HepG2 (cell line): ENCODE results near the gene NINL. TPM values are rescaled to one million over a fixed set of nuclear protein-coding genes. Genes with fewer than 3 reads are reported as not detected.

Source experiments
- HDAC1 ChIP-seq: sonication (generic); formaldehyde crosslinking; IDR thresholded peaks from 2 replicates; pipeline ENCODE4 v1.5.1; 2020; ENCODE audit warnings: mild to moderate bottlenecking, missing genetic modification reagents
- REPIN1 ChIP-seq: sonication (generic); formaldehyde crosslinking; IDR thresholded peaks from 2 replicates; pipeline ENCODE4 v1.8.0; 2022; ENCODE audit warnings: missing genetic modification reagents, low read depth, mild to moderate bottlenecking, borderline replicate concordance
- SIX1 ChIP-seq: sonication (generic); formaldehyde crosslinking; IDR thresholded peaks from 2 replicates; pipeline ENCODE4 v1.4.0; 2020; ENCODE audit warnings: missing genetic modification reagents, borderline replicate concordance
- SOX13 ChIP-seq, 3 experiments: fragments of 450-650 bp in 1 of 3; sonication (generic) in 1 of 3; formaldehyde crosslinking in 1 of 3; IDR thresholded peaks in 2 of 3; conservative IDR thresholded peaks in 1 of 3; 2 replicates each; pipeline versions ENCODE4 v1.5.0 to v1.6.1; 2016 to 2020; ENCODE audit warnings: antibody characterized with exemption in 1 of 3, mild to moderate bottlenecking in 1 of 3, missing compliant biosample characterization in 1 of 3, missing genetic modification reagents in 1 of 3, moderate library complexity in 1 of 3
- ZNF121 ChIP-seq: sonication (generic); formaldehyde crosslinking; IDR thresholded peaks from 2 replicates; pipeline ENCODE4 v1.5.0; 2020; ENCODE audit warnings: mild to moderate bottlenecking, missing genetic modification reagents
- ZNF33A ChIP-seq: sonication (generic); formaldehyde crosslinking; IDR thresholded peaks from 2 replicates; pipeline ENCODE4 v1.5.1; 2020; ENCODE audit warnings: missing genetic modification reagents, mild to moderate bottlenecking, moderate library complexity, borderline replicate concordance
- ZNF589 ChIP-seq: sonication (generic); formaldehyde crosslinking; conservative IDR thresholded peaks from 2 replicates; pipeline ENCODE4 v1.8.0; 2022; ENCODE audit warnings: mild to moderate bottlenecking, moderate library complexity, missing genetic modification reagents
- ZNF652 ChIP-seq: IDR thresholded peaks from 2 replicates; pipeline ENCODE4 v1.6.1; 2016; ENCODE audit warnings: low read depth, borderline replicate concordance
- ZSCAN25 ChIP-seq: sonication (generic); formaldehyde crosslinking; IDR thresholded peaks from 2 replicates; pipeline ENCODE4 v1.8.0; 2022; ENCODE audit warnings: mild to moderate bottlenecking, missing genetic modification reagents
- polyA plus RNA-seq, 8 experiments: library from polyadenylated mRNA; depleted of rRNA in 3 of 8; stranded (reverse) in 7 of 8; unstranded in 1 of 8; fragments of >200 nt; fragmentation: Illumina TruSeq in 4 of 8; extraction: Trizol in 4 of 8; gene quantifications; 2 replicates each; pipeline versions ENCODE4 v1.2.1 to v1.2.3, GENCODE V29; 2011 to 2016; ENCODE audit warnings: low read depth in 4 of 8, missing spikeins in 1 of 8, mixed read lengths in 1 of 8; ENCODE audit not compliant: insufficient read depth in 1 of 8
- total RNA-seq, 5 experiments: library from RNA; depleted of rRNA; stranded (reverse); fragments of >200 nt; fragmentation: Illumina TruSeq; extraction: Trizol; gene quantifications; 2 replicates each; pipeline ENCODE4 v1.2.3, GENCODE V29; 2016; ENCODE audit warnings: low read depth in 1 of 5
- TF ChIP-seq, protein P1 (sequence below): IDR thresholded peaks from 2 replicates; pipeline ENCODE4 v1.6.1; 2016; ENCODE audit warnings: missing compliant biosample characterization, missing genetic modification reagents, borderline replicate concordance
- TF ChIP-seq, protein P2 (sequence below): sonication (generic); formaldehyde crosslinking; conservative IDR thresholded peaks from 2 replicates; pipeline ENCODE4 v1.5.0; 2020; ENCODE audit warnings: missing genetic modification reagents
- TF ChIP-seq, protein P3 (sequence below): sonication (generic); formaldehyde crosslinking; IDR thresholded peaks from 2 replicates; pipeline ENCODE4 v1.8.0; 2022; ENCODE audit warnings: missing genetic modification reagents, mild to moderate bottlenecking, moderate library complexity, borderline replicate concordance
- TF ChIP-seq, protein P4 (sequence below): sonication (generic); formaldehyde crosslinking; IDR thresholded peaks from 2 replicates; pipeline ENCODE4 v1.4.0; 2020; ENCODE audit warnings: mild to moderate bottlenecking, missing genetic modification reagents
- TF ChIP-seq, protein P5 (sequence below): sonication (generic); formaldehyde crosslinking; IDR thresholded peaks from 2 replicates; pipeline ENCODE4 v1.8.0; 2022; ENCODE audit warnings: mild to moderate bottlenecking, missing genetic modification reagents; ENCODE audit not compliant: insufficient replicate concordance
- TF ChIP-seq, protein P6 (sequence below): sonication (generic); formaldehyde crosslinking; IDR thresholded peaks from 2 replicates; pipeline ENCODE4 v1.9.0; 2021; ENCODE audit warnings: missing genetic modification reagents, borderline replicate concordance
- TF ChIP-seq, protein P7 (sequence below): IDR thresholded peaks from 2 replicates; pipeline ENCODE4 v1.6.1; 2016; ENCODE audit warnings: missing genetic modification reagents, missing compliant biosample characterization

The NINL gene
- total and polyA plus RNA-seq, 2 of the 13 experiments (the other 11 are each of a cell fraction or from before 2014, with no cell fraction given), result 32.3 to 34.3 TPM

DNA sequence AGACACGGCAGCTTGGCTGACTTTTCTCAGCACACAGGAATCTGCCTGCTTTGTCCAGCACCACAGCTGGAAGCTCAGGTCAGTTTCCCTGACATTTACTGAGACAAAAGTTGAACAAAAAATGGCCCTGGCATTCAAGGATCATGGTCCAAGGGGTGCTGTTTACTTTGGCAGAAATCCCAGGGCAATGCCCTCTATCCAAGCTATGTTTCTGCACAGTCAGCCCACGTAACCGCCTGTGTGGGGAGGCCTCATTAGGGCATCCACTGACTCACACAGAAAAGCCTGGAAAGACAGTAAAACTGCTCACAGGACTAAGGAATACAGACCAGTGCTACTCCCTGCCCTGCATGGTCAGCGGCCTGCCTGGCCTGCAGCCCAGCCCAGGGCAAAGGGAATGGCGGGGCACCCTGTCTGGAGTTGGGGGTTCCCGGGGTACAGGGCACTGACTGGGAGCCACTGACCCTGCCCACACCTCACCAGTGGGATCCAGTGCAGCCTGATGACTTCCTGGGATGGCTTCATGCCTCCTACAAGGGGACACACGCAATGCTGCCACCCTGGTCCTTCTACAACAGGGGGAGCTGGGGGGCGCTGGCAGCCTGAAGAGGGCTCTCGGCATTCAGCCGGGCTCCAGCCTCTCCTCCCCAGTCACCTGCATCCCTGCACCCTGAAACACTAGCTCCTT is 77.1 kb downstream of the NINL start (continued):
- TF ChIP-seq REPIN1 (CRISPR knock-in tag) (peak; percentile 94), ZNF589 (CRISPR knock-in tag) (peak; percentile 96), SIX1 (CRISPR knock-in tag) (peak; percentile 80), HDAC1 (CRISPR knock-in tag) (peak; percentile 99), ZNF33A (CRISPR knock-in tag) (no peak), ZNF652 (peak; percentile 68; the same call in 1 of the 2 replicates), SOX13 (IDR thresholded peaks at IDR 0.05) (peak; percentile 85), SOX13 (CRISPR knock-in tag; conservative IDR thresholded peaks at IDR 0.05 in 1 of 2, IDR thresholded peaks at IDR 0.05 in 1 of 2) (peak in 1 of 2 experiments; percentile 99; a peak in 2 of 4 replicates), ZSCAN25 (peak; percentile 88), ZNF121 (CRISPR knock-in tag) (peak; percentile 100)
- TF ChIP-seq, protein P1, sequence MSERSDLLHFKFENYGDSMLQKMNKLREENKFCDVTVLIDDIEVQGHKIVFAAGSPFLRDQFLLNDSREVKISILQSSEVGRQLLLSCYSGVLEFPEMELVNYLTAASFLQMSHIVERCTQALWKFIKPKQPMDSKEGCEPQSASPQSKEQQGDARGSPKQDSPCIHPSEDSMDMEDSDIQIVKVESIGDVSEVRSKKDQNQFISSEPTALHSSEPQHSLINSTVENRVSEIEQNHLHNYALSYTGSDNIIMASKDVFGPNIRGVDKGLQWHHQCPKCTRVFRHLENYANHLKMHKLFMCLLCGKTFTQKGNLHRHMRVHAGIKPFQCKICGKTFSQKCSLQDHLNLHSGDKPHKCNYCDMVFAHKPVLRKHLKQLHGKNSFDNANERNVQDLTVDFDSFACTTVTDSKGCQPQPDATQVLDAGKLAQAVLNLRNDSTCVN (CRISPR knock-in tag), result peak; percentile 79; the same call in 1 of the 2 replicates
- TF ChIP-seq, protein P2, sequence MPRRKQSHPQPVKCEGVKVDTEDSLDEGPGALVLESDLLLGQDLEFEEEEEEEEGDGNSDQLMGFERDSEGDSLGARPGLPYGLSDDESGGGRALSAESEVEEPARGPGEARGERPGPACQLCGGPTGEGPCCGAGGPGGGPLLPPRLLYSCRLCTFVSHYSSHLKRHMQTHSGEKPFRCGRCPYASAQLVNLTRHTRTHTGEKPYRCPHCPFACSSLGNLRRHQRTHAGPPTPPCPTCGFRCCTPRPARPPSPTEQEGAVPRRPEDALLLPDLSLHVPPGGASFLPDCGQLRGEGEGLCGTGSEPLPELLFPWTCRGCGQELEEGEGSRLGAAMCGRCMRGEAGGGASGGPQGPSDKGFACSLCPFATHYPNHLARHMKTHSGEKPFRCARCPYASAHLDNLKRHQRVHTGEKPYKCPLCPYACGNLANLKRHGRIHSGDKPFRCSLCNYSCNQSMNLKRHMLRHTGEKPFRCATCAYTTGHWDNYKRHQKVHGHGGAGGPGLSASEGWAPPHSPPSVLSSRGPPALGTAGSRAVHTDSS (CRISPR knock-in tag), result 0 out of 2 replicates have a peak, but pooled peaks have one; percentile 13
- TF ChIP-seq, protein P3, sequence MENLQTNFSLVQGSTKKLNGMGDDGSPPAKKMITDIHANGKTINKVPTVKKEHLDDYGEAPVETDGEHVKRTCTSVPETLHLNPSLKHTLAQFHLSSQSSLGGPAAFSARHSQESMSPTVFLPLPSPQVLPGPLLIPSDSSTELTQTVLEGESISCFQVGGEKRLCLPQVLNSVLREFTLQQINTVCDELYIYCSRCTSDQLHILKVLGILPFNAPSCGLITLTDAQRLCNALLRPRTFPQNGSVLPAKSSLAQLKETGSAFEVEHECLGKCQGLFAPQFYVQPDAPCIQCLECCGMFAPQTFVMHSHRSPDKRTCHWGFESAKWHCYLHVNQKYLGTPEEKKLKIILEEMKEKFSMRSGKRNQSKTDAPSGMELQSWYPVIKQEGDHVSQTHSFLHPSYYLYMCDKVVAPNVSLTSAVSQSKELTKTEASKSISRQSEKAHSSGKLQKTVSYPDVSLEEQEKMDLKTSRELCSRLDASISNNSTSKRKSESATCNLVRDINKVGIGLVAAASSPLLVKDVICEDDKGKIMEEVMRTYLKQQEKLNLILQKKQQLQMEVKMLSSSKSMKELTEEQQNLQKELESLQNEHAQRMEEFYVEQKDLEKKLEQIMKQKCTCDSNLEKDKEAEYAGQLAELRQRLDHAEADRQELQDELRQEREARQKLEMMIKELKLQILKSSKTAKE (CRISPR knock-in tag), result peak; percentile 98
- TF ChIP-seq, protein P4, sequence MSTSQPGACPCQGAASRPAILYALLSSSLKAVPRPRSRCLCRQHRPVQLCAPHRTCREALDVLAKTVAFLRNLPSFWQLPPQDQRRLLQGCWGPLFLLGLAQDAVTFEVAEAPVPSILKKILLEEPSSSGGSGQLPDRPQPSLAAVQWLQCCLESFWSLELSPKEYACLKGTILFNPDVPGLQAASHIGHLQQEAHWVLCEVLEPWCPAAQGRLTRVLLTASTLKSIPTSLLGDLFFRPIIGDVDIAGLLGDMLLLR (CRISPR knock-in tag), result peak; percentile 66; the same call in 1 of the 2 replicates
- TF ChIP-seq, protein P5, sequence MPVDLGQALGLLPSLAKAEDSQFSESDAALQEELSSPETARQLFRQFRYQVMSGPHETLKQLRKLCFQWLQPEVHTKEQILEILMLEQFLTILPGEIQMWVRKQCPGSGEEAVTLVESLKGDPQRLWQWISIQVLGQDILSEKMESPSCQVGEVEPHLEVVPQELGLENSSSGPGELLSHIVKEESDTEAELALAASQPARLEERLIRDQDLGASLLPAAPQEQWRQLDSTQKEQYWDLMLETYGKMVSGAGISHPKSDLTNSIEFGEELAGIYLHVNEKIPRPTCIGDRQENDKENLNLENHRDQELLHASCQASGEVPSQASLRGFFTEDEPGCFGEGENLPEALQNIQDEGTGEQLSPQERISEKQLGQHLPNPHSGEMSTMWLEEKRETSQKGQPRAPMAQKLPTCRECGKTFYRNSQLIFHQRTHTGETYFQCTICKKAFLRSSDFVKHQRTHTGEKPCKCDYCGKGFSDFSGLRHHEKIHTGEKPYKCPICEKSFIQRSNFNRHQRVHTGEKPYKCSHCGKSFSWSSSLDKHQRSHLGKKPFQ (CRISPR knock-in tag), result peak; percentile 77
- TF ChIP-seq, protein P6, sequence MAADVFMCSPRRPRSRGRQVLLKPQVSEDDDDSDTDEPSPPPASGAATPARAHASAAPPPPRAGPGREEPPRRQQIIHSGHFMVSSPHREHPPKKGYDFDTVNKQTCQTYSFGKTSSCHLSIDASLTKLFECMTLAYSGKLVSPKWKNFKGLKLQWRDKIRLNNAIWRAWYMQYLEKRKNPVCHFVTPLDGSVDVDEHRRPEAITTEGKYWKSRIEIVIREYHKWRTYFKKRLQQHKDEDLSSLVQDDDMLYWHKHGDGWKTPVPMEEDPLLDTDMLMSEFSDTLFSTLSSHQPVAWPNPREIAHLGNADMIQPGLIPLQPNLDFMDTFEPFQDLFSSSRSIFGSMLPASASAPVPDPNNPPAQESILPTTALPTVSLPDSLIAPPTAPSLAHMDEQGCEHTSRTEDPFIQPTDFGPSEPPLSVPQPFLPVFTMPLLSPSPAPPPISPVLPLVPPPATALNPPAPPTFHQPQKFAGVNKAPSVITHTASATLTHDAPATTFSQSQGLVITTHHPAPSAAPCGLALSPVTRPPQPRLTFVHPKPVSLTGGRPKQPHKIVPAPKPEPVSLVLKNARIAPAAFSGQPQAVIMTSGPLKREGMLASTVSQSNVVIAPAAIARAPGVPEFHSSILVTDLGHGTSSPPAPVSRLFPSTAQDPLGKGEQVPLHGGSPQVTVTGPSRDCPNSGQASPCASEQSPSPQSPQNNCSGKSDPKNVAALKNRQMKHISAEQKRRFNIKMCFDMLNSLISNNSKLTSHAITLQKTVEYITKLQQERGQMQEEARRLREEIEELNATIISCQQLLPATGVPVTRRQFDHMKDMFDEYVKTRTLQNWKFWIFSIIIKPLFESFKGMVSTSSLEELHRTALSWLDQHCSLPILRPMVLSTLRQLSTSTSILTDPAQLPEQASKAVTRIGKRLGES (CRISPR knock-in tag), result no peak
- TF ChIP-seq, protein P7, sequence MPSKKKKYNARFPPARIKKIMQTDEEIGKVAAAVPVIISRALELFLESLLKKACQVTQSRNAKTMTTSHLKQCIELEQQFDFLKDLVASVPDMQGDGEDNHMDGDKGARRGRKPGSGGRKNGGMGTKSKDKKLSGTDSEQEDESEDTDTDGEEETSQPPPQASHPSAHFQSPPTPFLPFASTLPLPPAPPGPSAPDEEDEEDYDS (CRISPR knock-in tag), result peak; percentile 70
